Measurements from ENCODE around the gene VAMP1. TPM values are rescaled to one million over a fixed set of nuclear protein-coding genes. Genes with fewer than 3 reads are reported as not detected.

Gene VAMP1
- total RNA-seq, 1 experiment from 2014 or later = 10.3 TPM

GRCh38 chr12:6520186-6520585 is 49.7 kb upstream of the VAMP1 start:
- peaks cover 53 to 91% (median 87%) of the 10 kb centered on the region in 3 experiments; a peak in 6 of 7 replicates for H3K36me3 Mint-ChIP-seq (ENCODE audit: insufficient read depth in 1 of 3, low read depth in 3 of 3)

More at GRCh38 chr12:6520186-6520585, 49.7 kb upstream of the VAMP1 start:
- Histone ChIP-seq H3K4me2 (ENCODE audit: insufficient read depth, insufficient read length, low read length) (no peak overlapping the region), H3T11ph (ENCODE audit: low read length) (no peak overlapping the region), H4K5ac (ENCODE audit: insufficient read length, low read depth, low read length) (no peak overlapping the region), H2BK120ac (ENCODE audit: low read depth, low read length, poor library complexity, severe bottlenecking) (no peak overlapping the region), H3K27me3 (ENCODE audit: insufficient read depth, low read length) (no peaks in the 10 kb centered on the region), H2AK5ac (ENCODE audit: insufficient read length, low read length) (no peak overlapping the region), H4K20me1 (ENCODE audit: control insufficient read depth, insufficient read depth, insufficient read length) (no peaks in the 10 kb centered on the region), H3K18ac (ENCODE audit: insufficient read length, low read depth, low read length) (no peak overlapping the region), H3K9ac (ENCODE audit: extremely low read depth, insufficient read length, low read length) (no peak overlapping the region), H3K79me2 (ENCODE audit: insufficient read depth, low read length) (no peaks in the 10 kb centered on the region), H3K79me1 (ENCODE audit: insufficient read depth, low read depth, low read length, poor library complexity, severe bottlenecking) (no peaks in the 10 kb centered on the region), H3K14ac (ENCODE audit: insufficient read depth, low read length) (no peak overlapping the region), H2BK15ac (ENCODE audit: low read depth, low read length) (no peak overlapping the region), H3K9me3 (ENCODE audit: control insufficient read depth, low read depth, low read length) (no peaks in the 10 kb centered on the region), H3K56ac (ENCODE audit: insufficient read length, low read depth, low read length) (no peak overlapping the region), H3K4me1 (ENCODE audit: insufficient read depth, low read length) (no peaks in the 10 kb centered on the region), H4K91ac (ENCODE audit: insufficient read length, low read depth, low read length) (no peak overlapping the region), H2AFZ (ENCODE audit: low read length) (no peak overlapping the region), H3K23ac (ENCODE audit: insufficient read length, low read depth, low read length) (no peak overlapping the region), H3K4ac (ENCODE audit: low read depth, low read length) (no peak overlapping the region), H2BK5ac (ENCODE audit: insufficient read length, low read length) (no peak overlapping the region), H4K8ac (replicated peaks; ENCODE audit: insufficient read length, low read depth, low read length) (no peak overlapping the region), H3K27ac (ENCODE audit: insufficient read length, low read depth, low read length) (no peak overlapping the region), H2BK20ac (ENCODE audit: low read depth, low read length, poor library complexity, severe bottlenecking) (no peak overlapping the region), H3K23me2 (ENCODE audit: insufficient read length, low read depth, low read length, poor library complexity, severe bottlenecking) (no peaks in the 10 kb centered on the region), H2BK12ac (ENCODE audit: insufficient read length, low read depth, low read length) (no peak overlapping the region)
- Mint-ChIP-seq H3K4me1 (no peaks in the 10 kb centered on the region), H3K27me3 (ENCODE audit: low read depth) (no peaks in the 10 kb centered on the region), H3K4me3 (no peak overlapping the region), H3K27ac (no peak overlapping the region; a peak in 1 of 7 replicates), H3K9me3 (no peaks in the 10 kb centered on the region)
- no peak for TF ChIP-seq CTCF (conservative IDR thresholded peaks at IDR 0.05)
- no peak for DNase-seq
- WGBS (ENCODE audit: extremely low coverage, insufficient read length, low lambda C conversion rate) = no CpG with 5 or more reads among the region's 3 CpGs

Measured in H9 (cell line).